GM21723 (cell line): ENCODE measurements around the gene ADAMTS2.
"Not testable (repeated sequence)": the region's sequence is repeated elsewhere in the genome, so short reads cannot be mapped to it uniquely, and the experiment has no call there.

Experiments used
- ATAC-seq: cut with Tn5 transposase; IDR thresholded peaks from one replicate; pipeline ENCODE4 v1.9.1; 2021; ENCODE audit warnings: mild to moderate bottlenecking, moderate library complexity; ENCODE audit not compliant: unreplicated experiment

The ADAMTS2 gene

GRCh38 chr5:179298181-179298993 lies 46.9 kb downstream of the ADAMTS2 start:
- ATAC-seq: no peak

GRCh38 chr5:179297486-179298180 lies 47.6 kb downstream of the ADAMTS2 start:
- ATAC-seq: no peak

GRCh38 chr5:179297026-179297425 lies 48.2 kb downstream of the ADAMTS2 start:
- ATAC-seq: no peak

- ATAC-seq: no peak
Measured at GRCh38 chr5:179296150-179296821, 49.0 kb downstream of the ADAMTS2 start.

- no peak for ATAC-seq
Measured at GRCh38 chr5:179295778-179296149, 49.5 kb downstream of the ADAMTS2 start.

- no peak for ATAC-seq
Measured at GRCh38 chr5:179294891-179295777, 50.1 kb downstream of the ADAMTS2 start.

GRCh38 chr5:179294131-179294780 lies 51.0 kb downstream of the ADAMTS2 start:
- ATAC-seq: no peak

- no peak for ATAC-seq
Measured at GRCh38 chr5:179292681-179293635, 52.3 kb downstream of the ADAMTS2 start.

- ATAC-seq: no peak
Measured at GRCh38 chr5:179292202-179292601, 53.1 kb downstream of the ADAMTS2 start.

GRCh38 chr5:179290681-179291540 lies 54.4 kb downstream of the ADAMTS2 start:
- no peak for ATAC-seq

- no peak for ATAC-seq
Measured at GRCh38 chr5:179289756-179290385, 55.4 kb downstream of the ADAMTS2 start.

GRCh38 chr5:179288809-179289185 lies 56.5 kb downstream of the ADAMTS2 start:
- no peak for ATAC-seq

- ATAC-seq: no peak
Measured at GRCh38 chr5:179288101-179288808, 57.0 kb downstream of the ADAMTS2 start.

- no peak for ATAC-seq
Measured at GRCh38 chr5:179287631-179288030, 57.6 kb downstream of the ADAMTS2 start.

- no peak for ATAC-seq
Measured at GRCh38 chr5:179287071-179287470, 58.2 kb downstream of the ADAMTS2 start.

GRCh38 chr5:179285776-179286162 lies 59.5 kb downstream of the ADAMTS2 start:
- ATAC-seq: not testable (repeated sequence)
